ENCODE results near the gene CLSTN2.

DNA sequence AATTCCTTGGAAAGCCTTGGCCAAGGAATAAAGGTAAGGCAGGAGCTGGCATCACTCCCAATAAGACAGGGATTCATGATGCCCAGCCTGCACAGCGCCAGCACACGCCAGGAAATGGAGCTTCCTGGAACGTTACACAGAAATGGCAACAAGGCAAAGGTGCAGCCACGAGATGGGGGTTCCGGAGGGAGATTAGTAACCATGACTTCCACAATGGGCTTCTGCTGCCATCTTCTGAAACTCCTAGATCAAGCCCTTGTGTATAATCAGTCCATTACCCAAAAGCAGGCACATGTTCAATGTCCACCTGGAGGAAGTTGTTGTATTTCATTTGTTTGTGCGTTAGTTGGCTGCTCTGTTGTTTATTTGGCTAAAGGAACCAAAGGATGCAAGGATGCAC is 611.7 kb downstream of the CLSTN2 start:
- TF ChIP-seq YY1 (IDR thresholded peaks at IDR 0.05; ENCODE audit: low read depth, low read length): no peak
- TF ChIP-seq EZH2 (IDR thresholded peaks at IDR 0.05; ENCODE audit: low read depth, low read length, severe bottlenecking): no peak
- TF ChIP-seq CEBPB (IDR thresholded peaks at IDR 0.05; ENCODE audit: low read depth, low read length): no peak
- TF ChIP-seq CBX8 (IDR thresholded peaks at IDR 0.05; ENCODE audit: borderline replicate concordance, low read depth, low read length): no peak
- no peak for TF ChIP-seq SIX5 (IDR thresholded peaks at IDR 0.05; ENCODE audit: low read depth, low read length)
- no peak for TF ChIP-seq RXRA (IDR thresholded peaks at IDR 0.05; ENCODE audit: insufficient read depth, low read depth, low read length)
- TF ChIP-seq, protein P1, sequence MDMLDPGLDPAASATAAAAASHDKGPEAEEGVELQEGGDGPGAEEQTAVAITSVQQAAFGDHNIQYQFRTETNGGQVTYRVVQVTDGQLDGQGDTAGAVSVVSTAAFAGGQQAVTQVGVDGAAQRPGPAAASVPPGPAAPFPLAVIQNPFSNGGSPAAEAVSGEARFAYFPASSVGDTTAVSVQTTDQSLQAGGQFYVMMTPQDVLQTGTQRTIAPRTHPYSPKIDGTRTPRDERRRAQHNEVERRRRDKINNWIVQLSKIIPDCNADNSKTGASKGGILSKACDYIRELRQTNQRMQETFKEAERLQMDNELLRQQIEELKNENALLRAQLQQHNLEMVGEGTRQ (IDR thresholded peaks at IDR 0.05; ENCODE audit: low read length): no peak
- TF ChIP-seq EP300 (IDR thresholded peaks at IDR 0.05; ENCODE audit: borderline replicate concordance in 1 of 2, low read depth in 2 of 2, low read length in 2 of 2): no peak
- TF ChIP-seq POLR2A (IDR thresholded peaks at IDR 0.05; ENCODE audit: control extremely low read depth in 1 of 2, low read depth in 2 of 2, low read length in 2 of 2): no peak

Data from H1 (cell line).